GM23338 (cell line): Measurements from ENCODE around the gene PLXNA2. TPM values are rescaled to one million over a fixed set of nuclear protein-coding genes. Genes with fewer than 3 reads are reported as not detected.

Experiments
- ATAC-seq: fragments of 200-7000 bp; cut with Tn5 transposase; 3 replicates; pipeline ENCODE4 v1.9.1; 2020
- DNase-seq: peaks from one replicate; pipeline ENCODE4 v3.0.0-alpha.2; 2015; ENCODE audit warnings: low spot score
- H2AFZ ChIP-seq: fragments of 200-600 bp; sonication (generic); 2 replicates; pipeline ENCODE4 v1.8.0; 2016; ENCODE audit warnings: antibody characterized with exemption, mild to moderate bottlenecking, moderate library complexity
- H3F3A ChIP-seq: fragments of 200-600 bp; sonication (generic); replicated peaks from 2 replicates; pipeline ENCODE4 v1.8.0; 2017; ENCODE audit warnings: antibody characterized with exemption, mixed run types, low read depth
- H3K27ac ChIP-seq: fragments of 200-600 bp; sonication (generic); 2 replicates; pipeline ENCODE4 v1.6.1; 2016; ENCODE audit warnings: low read depth
- H3K27me3 ChIP-seq: fragments of 200-600 bp; sonication (generic); 2 replicates; pipeline ENCODE4 v1.8.0; 2016; ENCODE audit warnings: mild to moderate bottlenecking, mixed run types, moderate library complexity; ENCODE audit not compliant: insufficient read depth
- H3K36me3 ChIP-seq: fragments of 200-600 bp; sonication (generic); 2 replicates; pipeline ENCODE4 v1.8.0; 2016; ENCODE audit warnings: mild to moderate bottlenecking; ENCODE audit not compliant: insufficient read depth
- H3K4me1 ChIP-seq: fragments of 200-600 bp; sonication (generic); 2 replicates; pipeline ENCODE4 v1.8.0; 2016; ENCODE audit warnings: mild to moderate bottlenecking, moderate library complexity; ENCODE audit not compliant: insufficient read depth
- H3K4me2 ChIP-seq: fragments of 200-600 bp; sonication (generic); 2 replicates; pipeline ENCODE4 v1.7.1; 2017; ENCODE audit warnings: mixed run types
- H3K4me3 ChIP-seq: fragments of 200-600 bp; sonication (generic); 2 replicates; pipeline ENCODE4 v1.6.1; 2016; ENCODE audit warnings: mixed run types
- H3K79me2 ChIP-seq: fragments of 200-600 bp; sonication (generic); replicated peaks from 2 replicates; pipeline ENCODE4 v1.8.0; 2017; ENCODE audit warnings: mild to moderate bottlenecking; ENCODE audit not compliant: insufficient read depth
- H3K9me2 ChIP-seq: fragments of 200-600 bp; sonication (generic); 2 replicates; pipeline ENCODE4 v1.8.0; 2017; ENCODE audit not compliant: insufficient read depth
- H4K20me1 ChIP-seq: fragments of 200-600 bp; sonication (generic); replicated peaks from 2 replicates; pipeline ENCODE4 v1.8.0; 2017; ENCODE audit warnings: mild to moderate bottlenecking; ENCODE audit not compliant: insufficient read depth
- H3K27ac Mint-ChIP-seq: 2 replicates; pipeline ENCODE4 v1.8.0; 2020; ENCODE audit warnings: inconsistent platforms, mild to moderate bottlenecking, moderate library complexity, mixed read lengths
- H3K27me3 Mint-ChIP-seq: 3 replicates; pipeline ENCODE4 v1.8.0; 2022; ENCODE audit warnings: low read depth, mild to moderate bottlenecking, moderate library complexity, mixed read lengths, inconsistent platforms; ENCODE audit not compliant: insufficient read depth, poor library complexity
- H3K36me3 Mint-ChIP-seq: 3 replicates; pipeline ENCODE4 v1.8.0; 2021; ENCODE audit warnings: low read depth, mild to moderate bottlenecking, inconsistent platforms, moderate library complexity, mixed read lengths
- H3K4me1 Mint-ChIP-seq: 3 replicates; pipeline ENCODE4 v1.8.0; 2020; ENCODE audit warnings: mild to moderate bottlenecking, inconsistent platforms, mixed read lengths
- H3K4me3 Mint-ChIP-seq: 3 replicates; pipeline ENCODE4 v1.8.0; 2021; ENCODE audit warnings: moderate library complexity, mild to moderate bottlenecking, inconsistent platforms, mixed read lengths
- H3K9me3 Mint-ChIP-seq: 3 replicates; pipeline ENCODE4 v1.8.0; 2020; ENCODE audit warnings: moderate library complexity, mild to moderate bottlenecking, inconsistent platforms, mixed read lengths
- CREB1 ChIP-seq: fragments of 250-450 bp; sonication (Bioruptor Pico); IDR thresholded peaks from 2 replicates; pipeline ENCODE4 v1.5.0; 2020; ENCODE audit warnings: low read depth, mild to moderate bottlenecking, moderate library complexity
- CTCF ChIP-seq, 2 experiments: fragments of 200-600 bp in 1 of 2; sonication (generic) in 1 of 2; conservative IDR thresholded peaks; 2 replicates each; pipeline versions ENCODE4 v1.5.1 to v1.6.1; 2016 to 2017; ENCODE audit warnings: antibody characterized with exemption in 2 of 2, low read depth in 2 of 2, mild to moderate bottlenecking in 2 of 2, moderate library complexity in 1 of 2
- ETS1 ChIP-seq: IDR thresholded peaks from 2 replicates; pipeline ENCODE4 v1.6.1; 2016; ENCODE audit warnings: antibody characterized with exemption
- EZH2 ChIP-seq: fragments of 200-600 bp; sonication (generic); IDR thresholded peaks from one replicate; pipeline ENCODE4 v1.8.0; 2017; ENCODE audit warnings: antibody characterized with exemption, mild to moderate bottlenecking, low read depth; ENCODE audit not compliant: unreplicated experiment
- JUNB ChIP-seq: IDR thresholded peaks from one replicate; pipeline ENCODE4 v1.6.1; 2016; ENCODE audit warnings: antibody characterized with exemption; ENCODE audit not compliant: unreplicated experiment
- REST ChIP-seq: IDR thresholded peaks from one replicate; pipeline ENCODE4 v1.6.1; 2018; ENCODE audit warnings: antibody characterized with exemption; ENCODE audit not compliant: unreplicated experiment
- STAT1 ChIP-seq: IDR thresholded peaks from one replicate; pipeline ENCODE4 v1.6.1; 2016; ENCODE audit warnings: antibody characterized with exemption; ENCODE audit not compliant: unreplicated experiment
- polyA plus RNA-seq: library from polyadenylated mRNA; unstranded; fragments of >200 nt; fragmentation: Nextera tagmentation; extraction: Ambion mirVana; gene quantifications from 2 replicates; pipeline ENCODE4 v1.2.1, GENCODE V29; 2016
- total RNA-seq: library from RNA; depleted of rRNA; stranded (reverse); fragments of >200 nt; shearing (Covaris generic); gene quantifications from 2 replicates; pipeline ENCODE4 v1.2.3, GENCODE V29; 2014

PLXNA2 gene
- total and polyA plus RNA-seq, 2 experiments from 2014 or later: 0.40 to 1.8 TPM

- no peaks in the 10 kb centered on the region for H3K9me3 Mint-ChIP-seq
- Histone ChIP-seq H2AFZ (peak overlapping the region; percentile 38; the same call in 1 of the 2 replicates), H3K36me3 (no peaks in the 10 kb centered on the region), H4K20me1 (no peaks in the 10 kb centered on the region), H3K4me1 (peaks cover 11% of the 10 kb centered on the region), H3K27me3 (no peaks in the 10 kb centered on the region), H3K27ac (no peak overlapping the region), H3K4me3 (no peak overlapping the region), H3K79me2 (no peaks in the 10 kb centered on the region), H3K4me2 (no peak overlapping the region), H3K9me2 (no peaks in the 10 kb centered on the region), H3F3A (no peaks in the 10 kb centered on the region)
- ATAC-seq (no peak; the same call in 2 of the 3 replicates), DNase-seq (no peak)
- no peak overlapping the region for H3K4me3 Mint-ChIP-seq
- H3K27ac Mint-ChIP-seq: no peak overlapping the region
- TF ChIP-seq STAT1: no peak
- H3K4me1 Mint-ChIP-seq: peaks cover 28% of the 10 kb centered on the region
- H3K27me3 Mint-ChIP-seq: peaks cover 6% of the 10 kb centered on the region
- H3K36me3 Mint-ChIP-seq: no peaks in the 10 kb centered on the region
These were observed 161.0 kb downstream of the PLXNA2 start for GRCh38 chr1:208083016-208083714.

GRCh38 chr1:208081972-208082371 lies 162.2 kb downstream of the PLXNA2 start:
- H4K20me1 ChIP-seq: no peaks in the 10 kb centered on the region
- H3K79me2 ChIP-seq: no peaks in the 10 kb centered on the region
- H3K4me1 ChIP-seq: peaks cover 11% of the 10 kb centered on the region
- no peak overlapping the region for H3K4me3 ChIP-seq
- DNase-seq (peak; percentile 52), ATAC-seq (peak; percentile 47; the same call in 2 of the 3 replicates)
- no peak overlapping the region for H3K4me2 ChIP-seq
- H3K9me2 ChIP-seq: no peaks in the 10 kb centered on the region
- Mint-ChIP-seq H3K4me3 (no peak overlapping the region), H3K9me3 (no peaks in the 10 kb centered on the region), H3K4me1 (peaks cover 38% of the 10 kb centered on the region), H3K27me3 (peaks cover 7% of the 10 kb centered on the region), H3K36me3 (no peaks in the 10 kb centered on the region), H3K27ac (no peak overlapping the region)
- H3K27me3 ChIP-seq: no peaks in the 10 kb centered on the region
- no peaks in the 10 kb centered on the region for H3K36me3 ChIP-seq
- H3K27ac ChIP-seq: no peak overlapping the region
- no peak overlapping the region for H2AFZ ChIP-seq
- H3F3A ChIP-seq: no peaks in the 10 kb centered on the region
- TF ChIP-seq JUNB: no peak
- TF ChIP-seq CTCF (conservative IDR thresholded peaks at IDR 0.05; ENCODE audit: low read depth in 2 of 2): peak in 1 of 2 experiments; percentile 15; a peak in 1 of 4 replicates

GRCh38 chr1:208080396-208081286 lies 163.5 kb downstream of the PLXNA2 start:
- H3K27ac ChIP-seq: no peak overlapping the region
- H3K36me3 Mint-ChIP-seq: no peaks in the 10 kb centered on the region
- no peak for TF ChIP-seq JUNB
- TF ChIP-seq CTCF (conservative IDR thresholded peaks at IDR 0.05; ENCODE audit: low read depth in 2 of 2): no peak
- no peak for TF ChIP-seq REST
- no peak for TF ChIP-seq CREB1 (CRISPR knock-in tag)
- TF ChIP-seq EZH2: no peak
- TF ChIP-seq ETS1: no peak

More at GRCh38 chr1:208080396-208081286, 163.5 kb downstream of the PLXNA2 start:
- ATAC-seq (no peak), DNase-seq (no peak)
- no peaks in the 10 kb centered on the region for H3K9me3 Mint-ChIP-seq
- Histone ChIP-seq H3K4me2 (no peak overlapping the region), H2AFZ (no peak overlapping the region), H3F3A (no peaks in the 10 kb centered on the region), H3K4me3 (no peak overlapping the region), H3K27me3 (no peaks in the 10 kb centered on the region), H3K79me2 (no peaks in the 10 kb centered on the region), H3K4me1 (peaks cover 11% of the 10 kb centered on the region), H3K9me2 (no peaks in the 10 kb centered on the region), H4K20me1 (no peaks in the 10 kb centered on the region), H3K36me3 (no peaks in the 10 kb centered on the region)
- no peak overlapping the region for H3K27ac Mint-ChIP-seq
- H3K4me3 Mint-ChIP-seq: no peak overlapping the region
- H3K4me1 Mint-ChIP-seq: peaks cover 33% of the 10 kb centered on the region
- peaks cover 8% of the 10 kb centered on the region for H3K27me3 Mint-ChIP-seq
